Tibial nerve (tissue), 3 donors: ENCODE data around the gene KCNMA1.

Experiments used
- POLR2A ChIP-seq, 2 donors: fragments of 450-650 bp; IDR thresholded peaks; one replicate each; pipeline ENCODE4 v1.6.1; 2017; ENCODE audit warnings: antibody characterized with exemption in 2 of 2, mild to moderate bottlenecking in 2 of 2, moderate library complexity in 2 of 2
- TF ChIP-seq, protein P1 (sequence below), 5 experiments: fragments of 200-600 bp in 3 of 5; fragments of 450-650 bp in 2 of 5; sonication (generic) in 3 of 5; IDR thresholded peaks; one replicate each; pipeline ENCODE4 v1.5.1; 2016 to 2019; ENCODE audit warnings: antibody characterized with exemption in 5 of 5, mild to moderate bottlenecking in 3 of 5, moderate library complexity in 2 of 5

DNA sequence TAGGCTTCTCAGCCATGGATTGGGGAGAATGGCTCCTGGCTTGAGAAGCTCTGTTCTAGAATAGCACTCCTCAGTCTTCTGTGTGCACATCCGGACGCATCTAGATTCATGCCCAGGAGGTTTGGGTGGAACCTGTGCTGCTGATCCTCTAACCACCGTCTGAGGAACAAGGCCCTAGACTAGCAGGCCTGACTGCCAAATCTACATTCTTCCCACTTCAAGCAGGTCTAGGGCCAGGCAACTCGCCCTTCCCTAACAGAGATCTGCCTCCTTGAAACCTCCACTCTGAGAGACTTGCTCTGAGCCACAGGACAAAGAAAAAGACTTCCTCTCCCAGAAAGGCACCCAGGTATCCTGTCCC, 61.6 kb downstream of the KCNMA1 start:
- TF ChIP-seq, protein P1, sequence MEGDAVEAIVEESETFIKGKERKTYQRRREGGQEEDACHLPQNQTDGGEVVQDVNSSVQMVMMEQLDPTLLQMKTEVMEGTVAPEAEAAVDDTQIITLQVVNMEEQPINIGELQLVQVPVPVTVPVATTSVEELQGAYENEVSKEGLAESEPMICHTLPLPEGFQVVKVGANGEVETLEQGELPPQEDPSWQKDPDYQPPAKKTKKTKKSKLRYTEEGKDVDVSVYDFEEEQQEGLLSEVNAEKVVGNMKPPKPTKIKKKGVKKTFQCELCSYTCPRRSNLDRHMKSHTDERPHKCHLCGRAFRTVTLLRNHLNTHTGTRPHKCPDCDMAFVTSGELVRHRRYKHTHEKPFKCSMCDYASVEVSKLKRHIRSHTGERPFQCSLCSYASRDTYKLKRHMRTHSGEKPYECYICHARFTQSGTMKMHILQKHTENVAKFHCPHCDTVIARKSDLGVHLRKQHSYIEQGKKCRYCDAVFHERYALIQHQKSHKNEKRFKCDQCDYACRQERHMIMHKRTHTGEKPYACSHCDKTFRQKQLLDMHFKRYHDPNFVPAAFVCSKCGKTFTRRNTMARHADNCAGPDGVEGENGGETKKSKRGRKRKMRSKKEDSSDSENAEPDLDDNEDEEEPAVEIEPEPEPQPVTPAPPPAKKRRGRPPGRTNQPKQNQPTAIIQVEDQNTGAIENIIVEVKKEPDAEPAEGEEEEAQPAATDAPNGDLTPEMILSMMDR (IDR thresholded peaks at IDR 0.05): no peak
- no peak for TF ChIP-seq POLR2A (IDR thresholded peaks at IDR 0.05)
